ENCODE data around the gene CELF3. TPM values are rescaled to one million over a fixed set of nuclear protein-coding genes. Genes with fewer than 3 reads are reported as not detected.

Gene CELF3
- total RNA-seq, 1 experiment from 2014 or later: not detected

DNA sequence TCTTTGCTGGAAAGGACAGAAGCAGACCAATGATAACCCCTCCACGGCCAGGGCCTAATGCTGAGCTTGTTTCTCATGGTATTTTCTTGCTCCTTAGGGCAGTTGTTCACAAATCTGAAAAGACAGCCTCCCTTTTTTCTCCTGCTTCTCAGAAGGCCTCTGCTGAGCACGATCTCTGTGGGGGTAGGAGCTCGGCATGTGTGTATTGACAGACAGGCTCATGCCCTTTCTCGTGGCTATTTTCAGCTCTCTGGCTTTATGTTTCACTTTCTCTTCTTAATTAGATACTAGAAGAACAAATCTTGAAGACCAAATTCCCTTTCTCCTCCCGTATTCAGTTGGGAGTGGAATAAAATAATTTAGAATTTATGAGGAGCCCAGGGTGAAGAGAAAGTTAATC lies 4.0 kb upstream of the CELF3 start:
- H2AFZ ChIP-seq: no peak overlapping the region
- POLR2A ChIA-PET (ENCODE audit: unreplicated experiment): interaction anchor here (0.7 kb wide), 1 partner anchor 31 kb away, joined by 18 read pairs; no protein-coding TSS in a partner anchor
- DNase-seq: no peak
- TF ChIP-seq EZH2 (IDR thresholded peaks at IDR 0.05; ENCODE audit: low read depth): no peak
- TF ChIP-seq, protein P1, sequence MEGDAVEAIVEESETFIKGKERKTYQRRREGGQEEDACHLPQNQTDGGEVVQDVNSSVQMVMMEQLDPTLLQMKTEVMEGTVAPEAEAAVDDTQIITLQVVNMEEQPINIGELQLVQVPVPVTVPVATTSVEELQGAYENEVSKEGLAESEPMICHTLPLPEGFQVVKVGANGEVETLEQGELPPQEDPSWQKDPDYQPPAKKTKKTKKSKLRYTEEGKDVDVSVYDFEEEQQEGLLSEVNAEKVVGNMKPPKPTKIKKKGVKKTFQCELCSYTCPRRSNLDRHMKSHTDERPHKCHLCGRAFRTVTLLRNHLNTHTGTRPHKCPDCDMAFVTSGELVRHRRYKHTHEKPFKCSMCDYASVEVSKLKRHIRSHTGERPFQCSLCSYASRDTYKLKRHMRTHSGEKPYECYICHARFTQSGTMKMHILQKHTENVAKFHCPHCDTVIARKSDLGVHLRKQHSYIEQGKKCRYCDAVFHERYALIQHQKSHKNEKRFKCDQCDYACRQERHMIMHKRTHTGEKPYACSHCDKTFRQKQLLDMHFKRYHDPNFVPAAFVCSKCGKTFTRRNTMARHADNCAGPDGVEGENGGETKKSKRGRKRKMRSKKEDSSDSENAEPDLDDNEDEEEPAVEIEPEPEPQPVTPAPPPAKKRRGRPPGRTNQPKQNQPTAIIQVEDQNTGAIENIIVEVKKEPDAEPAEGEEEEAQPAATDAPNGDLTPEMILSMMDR (conservative IDR thresholded peaks at IDR 0.05): no peak
- CTCF ChIA-PET: interaction anchor here (0.6 kb wide), 1 partner anchor 100 kb away, joined by 3 read pairs; no protein-coding TSS in a partner anchor
- no peaks in the 10 kb centered on the region for H3K9me3 ChIP-seq (ENCODE audit: insufficient read depth, low read depth)
- no peaks in the 10 kb centered on the region for H3K9me2 ChIP-seq (ENCODE audit: insufficient read depth)
- no peak overlapping the region for H3K4me3 ChIP-seq
- H3K27ac ChIP-seq: no peak overlapping the region
- peak overlapping the region; percentile 34; the same call in 1 of the 2 replicates for H3K4me2 ChIP-seq
- no peaks in the 10 kb centered on the region for H4K20me1 ChIP-seq (ENCODE audit: insufficient read depth)
- H3F3A ChIP-seq (ENCODE audit: insufficient read depth, low read depth): peaks cover 13% of the 10 kb centered on the region; the same call in 1 of the 2 replicates
- H3K36me3 ChIP-seq (ENCODE audit: low read depth): no peaks in the 10 kb centered on the region
- H3K4me1 ChIP-seq (replicated peaks; ENCODE audit: insufficient read depth): peaks cover 6% of the 10 kb centered on the region; the same call in 1 of the 2 replicates
- H3K27me3 ChIP-seq (ENCODE audit: insufficient read depth, low read depth): peaks cover 31% of the 10 kb centered on the region
- intact Hi-C loops (cut with micrococcal nuclease; ENCODE audit: unreplicated experiment): no loop called here
- H3K79me2 ChIP-seq (ENCODE audit: low read depth): no peaks in the 10 kb centered on the region
- no TSS peak for BruUV-seq (replicated peaks)

DNA sequence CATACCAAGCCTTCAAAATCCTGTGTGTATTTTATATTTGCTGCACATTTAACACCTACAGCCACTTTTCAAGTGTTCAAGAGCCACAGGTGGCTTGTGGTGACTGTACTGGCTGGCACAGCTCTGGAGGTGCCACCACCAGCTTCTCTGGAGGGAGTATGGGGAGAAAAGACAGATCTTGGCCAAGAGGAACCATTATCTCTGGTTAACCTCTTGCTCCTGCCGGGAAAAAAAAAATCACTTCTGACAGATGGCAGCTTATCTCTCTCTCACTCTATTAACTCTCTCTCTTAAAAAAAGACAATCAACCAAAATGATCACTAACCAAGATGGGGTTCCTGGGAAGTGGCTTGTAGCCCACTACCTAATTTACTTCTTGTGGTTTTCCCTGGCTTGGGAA lies 3.5 kb upstream of the CELF3 start:
- Histone ChIP-seq H2AFZ (no peak overlapping the region), H3K79me2 (ENCODE audit: low read depth) (no peaks in the 10 kb centered on the region), H3K27ac (no peak overlapping the region), H3K4me1 (replicated peaks; ENCODE audit: insufficient read depth) (peaks cover 6% of the 10 kb centered on the region; the same call in 1 of the 2 replicates), H3K27me3 (ENCODE audit: insufficient read depth, low read depth) (peaks cover 36% of the 10 kb centered on the region), H4K20me1 (ENCODE audit: insufficient read depth) (no peaks in the 10 kb centered on the region), H3F3A (ENCODE audit: insufficient read depth, low read depth) (peaks cover 13% of the 10 kb centered on the region; the same call in 1 of the 2 replicates), H3K9me2 (ENCODE audit: insufficient read depth) (no peaks in the 10 kb centered on the region), H3K4me2 (no peak overlapping the region), H3K4me3 (no peak overlapping the region), H3K9me3 (ENCODE audit: insufficient read depth, low read depth) (no peaks in the 10 kb centered on the region), H3K36me3 (ENCODE audit: low read depth) (no peaks in the 10 kb centered on the region)
- CTCF ChIA-PET: interaction anchor here (0.6 kb wide), 1 partner anchor 100 kb away, joined by 3 read pairs; no protein-coding TSS in a partner anchor
- DNase-seq: no peak
- TF ChIP-seq, protein P1 (conservative IDR thresholded peaks at IDR 0.05): no peak
- no peak for TF ChIP-seq EZH2 (IDR thresholded peaks at IDR 0.05; ENCODE audit: low read depth)
- POLR2A ChIA-PET (ENCODE audit: unreplicated experiment): interaction anchor here (0.7 kb wide), 1 partner anchor 32 kb away, joined by 18 read pairs; no protein-coding TSS in a partner anchor
- no TSS peak for BruUV-seq (replicated peaks)
- intact Hi-C loops (cut with micrococcal nuclease; ENCODE audit: unreplicated experiment): no loop called here

DNA sequence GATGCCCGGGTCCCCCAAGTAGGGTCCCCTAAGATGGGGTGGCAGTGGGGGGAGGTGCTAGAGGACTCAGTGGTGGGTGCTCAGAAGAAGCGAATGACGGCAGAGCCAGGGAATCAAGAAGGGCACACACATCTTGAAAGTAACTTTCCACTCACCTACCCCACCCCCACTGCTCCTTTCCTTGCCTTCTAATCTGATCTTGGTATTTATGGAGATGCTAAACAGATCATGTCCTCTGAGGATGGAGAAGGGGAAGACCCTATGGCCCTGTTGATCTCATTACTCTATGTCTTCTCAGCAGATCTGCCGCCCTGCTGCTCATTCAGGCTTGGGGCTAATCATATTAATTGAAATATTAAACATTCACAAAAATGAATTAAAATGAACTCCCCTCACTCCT lies 2.1 kb upstream of the CELF3 start:
- H4K20me1 ChIP-seq (ENCODE audit: insufficient read depth): no peaks in the 10 kb centered on the region
- H3K27ac ChIP-seq: no peak overlapping the region
- no peaks in the 10 kb centered on the region for H3K36me3 ChIP-seq (ENCODE audit: low read depth)
- no peak overlapping the region for H3K4me2 ChIP-seq
- H3K27me3 ChIP-seq (ENCODE audit: insufficient read depth, low read depth): peaks cover 50% of the 10 kb centered on the region
- TF ChIP-seq, protein P1 (conservative IDR thresholded peaks at IDR 0.05): no peak
- no peak overlapping the region for H3K4me3 ChIP-seq
- no peaks in the 10 kb centered on the region for H3K9me2 ChIP-seq (ENCODE audit: insufficient read depth)
- no TSS peak for BruUV-seq (replicated peaks)
- no peaks in the 10 kb centered on the region for H3K79me2 ChIP-seq (ENCODE audit: low read depth)
- H3F3A ChIP-seq (ENCODE audit: insufficient read depth, low read depth): peaks cover 5% of the 10 kb centered on the region; the same call in 1 of the 2 replicates
- no peaks in the 10 kb centered on the region for H3K4me1 ChIP-seq (replicated peaks; ENCODE audit: insufficient read depth)
- no peaks in the 10 kb centered on the region for H3K9me3 ChIP-seq (ENCODE audit: insufficient read depth, low read depth)
- no peak for DNase-seq
- ChIA-PET POLR2A (ENCODE audit: unreplicated experiment) (interaction anchor here (0.6 kb wide), 1 partner anchor 274 kb away, joined by 3 read pairs; no protein-coding TSS in a partner anchor), CTCF (no interaction called here)
- H2AFZ ChIP-seq: no peak overlapping the region
- intact Hi-C loops (cut with micrococcal nuclease; ENCODE audit: unreplicated experiment): no loop called here

Measured in PC-9 (cell line).